Subcutaneous abdominal adipose tissue (tissue), 5 donors: ENCODE data around the gene MSANTD2.
"Not testable (repeated sequence)": the region's sequence is repeated elsewhere in the genome, so short reads cannot be mapped to it uniquely, and the experiment has no call there.

Experiments used
- H3K27ac ChIP-seq: one replicate; pipeline ENCODE4 v1.7.0; 2013; ENCODE audit warnings: low read depth, mild to moderate bottlenecking, inconsistent platforms, low read length, moderate library complexity
- H3K27me3 ChIP-seq, 5 donors: one replicate each; pipeline ENCODE4 v1.7.0; 2013; ENCODE audit warnings: low read length in 5 of 5, inconsistent platforms in 1 of 5; ENCODE audit not compliant: control insufficient read depth in 5 of 5, insufficient read depth in 4 of 5
- H3K36me3 ChIP-seq, 5 donors: one replicate each; pipeline ENCODE4 v1.7.0; 2013; ENCODE audit warnings: low read length in 5 of 5; ENCODE audit not compliant: control insufficient read depth in 5 of 5, insufficient read depth in 5 of 5
- H3K4me1 ChIP-seq, 5 donors: one replicate each; pipeline ENCODE4 v1.7.0; 2013; ENCODE audit warnings: low read length in 5 of 5, mild to moderate bottlenecking in 3 of 5, moderate library complexity in 1 of 5; ENCODE audit not compliant: control insufficient read depth in 5 of 5, insufficient read depth in 5 of 5
- H3K4me3 ChIP-seq, 5 donors: one replicate each; pipeline ENCODE4 v1.7.0; 2013; ENCODE audit warnings: low read length in 5 of 5, low read depth in 1 of 5
- H3K9ac ChIP-seq, 5 donors: one replicate each; pipeline ENCODE4 v1.7.0; 2013; ENCODE audit warnings: low read length in 5 of 5, mild to moderate bottlenecking in 4 of 5, moderate library complexity in 3 of 5
- H3K9me3 ChIP-seq, 5 donors: one replicate each; pipeline ENCODE4 v1.7.0; 2013; ENCODE audit warnings: low read length in 5 of 5; ENCODE audit not compliant: control insufficient read depth in 5 of 5
- donor health status: healthy.
- donor health status: healthy.
- donor health status: healthy.
- donor health status: healthy.
- donor health status: healthy.

Gene MSANTD2

GRCh38 chr11:124783002-124783401 is 17.2 kb downstream of the MSANTD2 start:
- Histone ChIP-seq H3K27ac (no peak overlapping the region), H3K4me3 (no peak overlapping the region), H3K9ac (no peak overlapping the region), H3K27me3 (no peaks in the 10 kb centered on the region), H3K4me1 (peaks cover 0 to 15% (median 4%) of the 10 kb centered on the region in 5 donors), H3K9me3 (no peaks in the 10 kb centered on the region), H3K36me3 (no peaks in the 10 kb centered on the region)

GRCh38 chr11:124779568-124779967 is 20.6 kb downstream of the MSANTD2 start:
- H3K36me3 ChIP-seq = peaks cover 0 to 2% (median 0%) of the 10 kb centered on the region in 5 donors
- H3K27me3 ChIP-seq = no peaks in the 10 kb centered on the region
- H3K9ac ChIP-seq = no peak overlapping the region
- no peaks in the 10 kb centered on the region for H3K9me3 ChIP-seq
- H3K4me3 ChIP-seq = no peak overlapping the region
- H3K4me1 ChIP-seq = peaks cover 0 to 37% (median 12%) of the 10 kb centered on the region in 5 donors
- H3K27ac ChIP-seq = peak overlapping the region; percentile 42

GRCh38 chr11:124778281-124778680 is 21.9 kb downstream of the MSANTD2 start:
- no peak overlapping the region for H3K27ac ChIP-seq
- H3K4me1 ChIP-seq = peaks cover 0 to 37% (median 12%) of the 10 kb centered on the region in 5 donors
- peaks cover 0 to 5% (median 5%) of the 10 kb centered on the region in 5 donors for H3K36me3 ChIP-seq
- no peak overlapping the region for H3K4me3 ChIP-seq
- no peaks in the 10 kb centered on the region for H3K27me3 ChIP-seq
- H3K9ac ChIP-seq = no peak overlapping the region
- H3K9me3 ChIP-seq = no peaks in the 10 kb centered on the region

GRCh38 chr11:124776865-124777645 is 23.2 kb downstream of the MSANTD2 start:
- Histone ChIP-seq H3K36me3 (peaks cover 0 to 10% (median 5%) of the 10 kb centered on the region in 5 donors), H3K4me1 (peaks cover 0 to 37% (median 12%) of the 10 kb centered on the region in 5 donors), H3K27me3 (no peaks in the 10 kb centered on the region), H3K9ac (peak overlapping the region in 1 of 5 donors; percentile 19), H3K9me3 (no peaks in the 10 kb centered on the region), H3K27ac (peak overlapping the region; percentile 67), H3K4me3 (no peak overlapping the region)

- H3K9ac ChIP-seq, H3K27ac ChIP-seq, H3K4me3 ChIP-seq, H3K4me1 ChIP-seq, H3K27me3 ChIP-seq, H3K9me3 ChIP-seq: not testable (repeated sequence)
- peaks cover 4 to 36% (median 27%) of the 10 kb centered on the region in 5 donors for H3K36me3 ChIP-seq
Observed at GRCh38 chr11:124770959-124771358, 29.2 kb downstream of the MSANTD2 start.

GRCh38 chr11:124769806-124770774 is 30.1 kb downstream of the MSANTD2 start:
- no peak overlapping the region for H3K4me3 ChIP-seq
- H3K9me3 ChIP-seq = no peaks in the 10 kb centered on the region
- H3K9ac ChIP-seq = no peak overlapping the region
- no peak overlapping the region for H3K27ac ChIP-seq
- no peaks in the 10 kb centered on the region for H3K27me3 ChIP-seq
- no peaks in the 10 kb centered on the region for H3K4me1 ChIP-seq
- H3K36me3 ChIP-seq = peaks cover 4 to 40% (median 29%) of the 10 kb centered on the region in 5 donors

GRCh38 chr11:124768914-124769313 is 31.3 kb downstream of the MSANTD2 start:
- H3K9ac ChIP-seq = no peak overlapping the region
- H3K27ac ChIP-seq = no peak overlapping the region
- H3K9me3 ChIP-seq = no peaks in the 10 kb centered on the region
- no peaks in the 10 kb centered on the region for H3K4me1 ChIP-seq
- no peaks in the 10 kb centered on the region for H3K27me3 ChIP-seq
- no peak overlapping the region for H3K4me3 ChIP-seq
- peaks cover 4 to 38% (median 26%) of the 10 kb centered on the region in 5 donors for H3K36me3 ChIP-seq

GRCh38 chr11:124766156-124766555 is 34.0 kb downstream of the MSANTD2 start:
- Histone ChIP-seq H3K4me3 (no peak overlapping the region), H3K9ac (no peak overlapping the region), H3K27ac (no peak overlapping the region), H3K27me3 (peaks cover 7 to 14% (median 13%) of the 10 kb centered on the region in 5 donors), H3K9me3 (no peaks in the 10 kb centered on the region), H3K4me1 (peaks cover 0 to 19% (median 17%) of the 10 kb centered on the region in 5 donors), H3K36me3 (peaks cover 4 to 27% (median 17%) of the 10 kb centered on the region in 5 donors)

- Histone ChIP-seq H3K9me3 (no peaks in the 10 kb centered on the region), H3K27me3 (peaks cover 21 to 36% (median 34%) of the 10 kb centered on the region in 5 donors), H3K27ac (no peak overlapping the region)
Observed at GRCh38 chr11:124763156-124763947, 36.9 kb downstream of the MSANTD2 start.

More at GRCh38 chr11:124763156-124763947, 36.9 kb downstream of the MSANTD2 start:
- H3K4me3 ChIP-seq = peak overlapping the region; percentile 74 to 88 (median 77)
- peak overlapping the region in 3 of 5 donors; percentile 11 to 64 (median 52) for H3K9ac ChIP-seq
- peaks cover 2 to 43% (median 35%) of the 10 kb centered on the region in 5 donors for H3K4me1 ChIP-seq
- H3K36me3 ChIP-seq = peaks cover 0 to 20% (median 13%) of the 10 kb centered on the region in 5 donors
